ENCODE measurements around the gene ANXA7.
"Not testable (repeated sequence)": the region's sequence is repeated elsewhere in the genome, so short reads cannot be mapped to it uniquely, and the experiment has no call there.

ANXA7 gene

GRCh38 chr10:73339436-73339835 lies 74.4 kb downstream of the ANXA7 start:
- DNase-seq (ENCODE audit: low spot score) = no peak

- DNase-seq (ENCODE audit: low spot score) = no peak
These were observed 75.0 kb downstream of the ANXA7 start for GRCh38 chr10:73338801-73339368.

GRCh38 chr10:73333202-73333601 lies 80.7 kb downstream of the ANXA7 start:
- no peak for DNase-seq (ENCODE audit: low spot score)

- DNase-seq (ENCODE audit: low spot score) = no peak
These were observed 81.5 kb downstream of the ANXA7 start for GRCh38 chr10:73332379-73332778.

- DNase-seq (ENCODE audit: low spot score) = not testable (repeated sequence)
These were observed 85.3 kb downstream of the ANXA7 start for GRCh38 chr10:73328523-73328922.

DNA sequence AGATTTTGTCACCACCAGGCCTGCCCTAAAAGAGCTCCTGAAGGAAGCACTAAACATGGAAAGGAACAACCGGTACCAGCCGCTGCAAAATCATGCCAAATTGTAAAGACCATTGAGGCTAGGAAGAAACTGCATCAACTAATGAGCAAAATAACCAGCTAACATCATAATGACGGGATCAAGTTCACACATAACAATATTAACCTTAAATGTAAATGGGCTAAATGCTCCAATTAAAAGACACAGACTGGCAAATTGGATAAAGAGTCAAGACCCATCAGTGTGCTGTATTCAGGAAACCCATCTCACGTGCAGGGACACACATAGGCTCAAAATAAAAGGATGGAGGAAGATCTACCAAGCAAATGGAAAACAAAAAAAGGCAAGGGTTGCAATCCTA lies 88.6 kb downstream of the ANXA7 start:
- not testable (repeated sequence) for DNase-seq (ENCODE audit: low spot score)

Small RNA genes lying within 50 kb of the gene (small RNA-seq; reads per million reads assigned to genes)
- gene RF00019 = 0 reads per million in 2 experiments

All from SK-N-DZ (cell line).